Activated T-cell treated with anti-CD3 and anti-CD28 coated beads for 1 hour (primary cell): Measurements from ENCODE around the gene APOBEC3F.
"Not testable (repeated sequence)": the region's sequence is repeated elsewhere in the genome, so short reads cannot be mapped to it uniquely, and the experiment has no call there.

ENCODE experiments used
- DNase-seq: peaks from one replicate; pipeline ENCODE4 v3.0.0-alpha.2; 2020; ENCODE audit warnings: low read depth

APOBEC3F gene

GRCh38 chr22:39027717-39028116 lies 12.9 kb upstream of the APOBEC3F start:
- DNase-seq = no peak

GRCh38 chr22:39028281-39028680 lies 12.4 kb upstream of the APOBEC3F start:
- DNase-seq = no peak

GRCh38 chr22:39029227-39029626 lies 11.4 kb upstream of the APOBEC3F start:
- no peak for DNase-seq

GRCh38 chr22:39030705-39031104 lies 10.0 kb upstream of the APOBEC3F start:
- no peak for DNase-seq

- DNase-seq = not testable (repeated sequence)
Measured at GRCh38 chr22:39031434-39032295, 9.0 kb upstream of the APOBEC3F start.

- DNase-seq = not testable (repeated sequence)
Measured at GRCh38 chr22:39037071-39037470, 3.6 kb upstream of the APOBEC3F start.

- DNase-seq = no peak
Measured at GRCh38 chr22:39039306-39040126, 1.1 kb upstream of the APOBEC3F start.

- not testable (repeated sequence) for DNase-seq
Measured at GRCh38 chr22:39040155-39040537, 518 bp upstream of the APOBEC3F start.

GRCh38 chr22:39041908-39042307 lies 1.2 kb downstream of the APOBEC3F start:
- no peak for DNase-seq

GRCh38 chr22:39043063-39043462 lies 2.4 kb downstream of the APOBEC3F start:
- not testable (repeated sequence) for DNase-seq

GRCh38 chr22:39045136-39045535 lies 4.5 kb downstream of the APOBEC3F start:
- not testable (repeated sequence) for DNase-seq

- DNase-seq = not testable (repeated sequence)
Measured at GRCh38 chr22:39049486-39049885, 8.8 kb downstream of the APOBEC3F start.

GRCh38 chr22:39051844-39052495 lies 11.3 kb downstream of the APOBEC3F start:
- not testable (repeated sequence) for DNase-seq

- DNase-seq = no peak
Measured at GRCh38 chr22:39055658-39056057, 15.0 kb downstream of the APOBEC3F start.

GRCh38 chr22:39061290-39061689 lies 20.6 kb downstream of the APOBEC3F start:
- not testable (repeated sequence) for DNase-seq

GRCh38 chr22:39061951-39062350 lies 21.3 kb downstream of the APOBEC3F start:
- not testable (repeated sequence) for DNase-seq

GRCh38 chr22:39063904-39064303 lies 23.2 kb downstream of the APOBEC3F start:
- DNase-seq = not testable (repeated sequence)

GRCh38 chr22:39066442-39067276 lies 26.0 kb downstream of the APOBEC3F start:
- not testable (repeated sequence) for DNase-seq

GRCh38 chr22:39068033-39068785 lies 27.5 kb downstream of the APOBEC3F start:
- DNase-seq = no peak

GRCh38 chr22:39070186-39070585 lies 29.5 kb downstream of the APOBEC3F start:
- no peak for DNase-seq

GRCh38 chr22:39072581-39072981 lies 31.9 kb downstream of the APOBEC3F start:
- DNase-seq = not testable (repeated sequence)
